ENCODE data around the gene ZMIZ1. TPM values are rescaled to one million over a fixed set of nuclear protein-coding genes. Genes with fewer than 3 reads are reported as not detected.

Gene ZMIZ1
- total RNA-seq, 1 donor from 2014 or later: 85.2 TPM

- H3K4me3 Mint-ChIP-seq (ENCODE audit: low read depth): no peak overlapping the region
- H3K36me3 Mint-ChIP-seq (ENCODE audit: insufficient read depth): peaks cover 20% of the 10 kb centered on the region
- no peak for DNase-seq (ENCODE audit: low spot score, unreplicated experiment)
- TF ChIP-seq CTCF (IDR thresholded peaks at IDR 0.05; ENCODE audit: unreplicated experiment): no peak
- peak overlapping the region; percentile 90 for H3K27ac Mint-ChIP-seq
- H3K9me3 Mint-ChIP-seq (ENCODE audit: low read depth): no peaks in the 10 kb centered on the region
- H3K4me1 Mint-ChIP-seq (ENCODE audit: low read depth): no peaks in the 10 kb centered on the region
- no peaks in the 10 kb centered on the region for H3K27me3 Mint-ChIP-seq
Measured at GRCh38 chr10:79292026-79292766, 223.4 kb downstream of the ZMIZ1 start.

GRCh38 chr10:79292891-79293746 lies 224.4 kb downstream of the ZMIZ1 start:
- no peak for DNase-seq (ENCODE audit: low spot score, unreplicated experiment)
- Mint-ChIP-seq H3K27ac (no peak overlapping the region), H3K4me3 (ENCODE audit: low read depth) (no peak overlapping the region), H3K9me3 (ENCODE audit: low read depth) (no peaks in the 10 kb centered on the region), H3K27me3 (no peaks in the 10 kb centered on the region), H3K36me3 (ENCODE audit: insufficient read depth) (peaks cover 20% of the 10 kb centered on the region), H3K4me1 (ENCODE audit: low read depth) (no peaks in the 10 kb centered on the region)
- TF ChIP-seq CTCF (IDR thresholded peaks at IDR 0.05; ENCODE audit: unreplicated experiment): peak; percentile 40

GRCh38 chr10:79293841-79294581 lies 225.2 kb downstream of the ZMIZ1 start:
- TF ChIP-seq CTCF (IDR thresholded peaks at IDR 0.05; ENCODE audit: unreplicated experiment): no peak
- Mint-ChIP-seq H3K9me3 (ENCODE audit: low read depth) (no peaks in the 10 kb centered on the region), H3K27me3 (no peaks in the 10 kb centered on the region), H3K4me3 (ENCODE audit: low read depth) (no peak overlapping the region), H3K27ac (peak overlapping the region; percentile 43), H3K36me3 (ENCODE audit: insufficient read depth) (peaks cover 22% of the 10 kb centered on the region), H3K4me1 (ENCODE audit: low read depth) (no peaks in the 10 kb centered on the region)
- DNase-seq (ENCODE audit: low spot score, unreplicated experiment): no peak

GRCh38 chr10:79295563-79295962 lies 226.8 kb downstream of the ZMIZ1 start:
- Mint-ChIP-seq H3K36me3 (ENCODE audit: insufficient read depth) (peaks cover 26% of the 10 kb centered on the region), H3K4me1 (ENCODE audit: low read depth) (no peaks in the 10 kb centered on the region), H3K27me3 (no peaks in the 10 kb centered on the region), H3K4me3 (ENCODE audit: low read depth) (no peak overlapping the region), H3K9me3 (ENCODE audit: low read depth) (no peaks in the 10 kb centered on the region), H3K27ac (no peak overlapping the region)
- no peak for TF ChIP-seq CTCF (IDR thresholded peaks at IDR 0.05; ENCODE audit: unreplicated experiment)
- DNase-seq (ENCODE audit: low spot score, unreplicated experiment): no peak

- Mint-ChIP-seq H3K4me3 (ENCODE audit: low read depth) (no peak overlapping the region), H3K27ac (no peak overlapping the region), H3K9me3 (ENCODE audit: low read depth) (no peaks in the 10 kb centered on the region), H3K36me3 (ENCODE audit: insufficient read depth) (peaks cover 23% of the 10 kb centered on the region), H3K27me3 (no peaks in the 10 kb centered on the region), H3K4me1 (ENCODE audit: low read depth) (no peaks in the 10 kb centered on the region)
- TF ChIP-seq CTCF (IDR thresholded peaks at IDR 0.05; ENCODE audit: unreplicated experiment): no peak
- no peak for DNase-seq (ENCODE audit: low spot score, unreplicated experiment)
Measured at GRCh38 chr10:79296431-79296830, 227.7 kb downstream of the ZMIZ1 start.
